Measurements from ENCODE around the gene U2AF2.

The U2AF2 gene

DNA sequence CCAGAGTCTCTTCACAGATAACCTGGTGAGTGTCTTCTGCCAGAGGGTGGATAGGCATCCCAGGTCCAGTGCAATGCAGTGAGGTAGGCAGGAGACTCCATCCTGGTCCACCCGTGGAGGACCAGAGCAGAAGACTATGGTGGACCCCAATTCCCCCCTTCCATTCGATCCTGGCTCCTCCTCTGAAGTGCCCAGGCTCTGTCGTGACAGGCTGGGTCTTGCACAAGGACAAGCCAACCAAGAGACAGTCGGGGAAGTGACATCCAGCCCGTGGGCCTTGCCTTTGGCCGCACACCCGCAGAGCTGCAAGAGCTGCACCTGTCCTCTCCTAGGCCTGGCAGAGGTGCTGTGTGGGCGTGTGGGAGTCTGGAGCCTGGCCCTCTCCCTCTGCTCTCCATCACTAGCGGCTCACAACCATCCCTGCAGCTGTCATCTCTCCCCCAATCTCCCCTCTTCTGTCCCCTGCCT is 33.6 kb upstream of the U2AF2 start:
- H3K4me3 ChIP-seq (replicated peaks in 1 of 2; ENCODE audit: low read depth in 2 of 2, low read length in 2 of 2), result no peak overlapping the region
- TF ChIP-seq, protein P1, sequence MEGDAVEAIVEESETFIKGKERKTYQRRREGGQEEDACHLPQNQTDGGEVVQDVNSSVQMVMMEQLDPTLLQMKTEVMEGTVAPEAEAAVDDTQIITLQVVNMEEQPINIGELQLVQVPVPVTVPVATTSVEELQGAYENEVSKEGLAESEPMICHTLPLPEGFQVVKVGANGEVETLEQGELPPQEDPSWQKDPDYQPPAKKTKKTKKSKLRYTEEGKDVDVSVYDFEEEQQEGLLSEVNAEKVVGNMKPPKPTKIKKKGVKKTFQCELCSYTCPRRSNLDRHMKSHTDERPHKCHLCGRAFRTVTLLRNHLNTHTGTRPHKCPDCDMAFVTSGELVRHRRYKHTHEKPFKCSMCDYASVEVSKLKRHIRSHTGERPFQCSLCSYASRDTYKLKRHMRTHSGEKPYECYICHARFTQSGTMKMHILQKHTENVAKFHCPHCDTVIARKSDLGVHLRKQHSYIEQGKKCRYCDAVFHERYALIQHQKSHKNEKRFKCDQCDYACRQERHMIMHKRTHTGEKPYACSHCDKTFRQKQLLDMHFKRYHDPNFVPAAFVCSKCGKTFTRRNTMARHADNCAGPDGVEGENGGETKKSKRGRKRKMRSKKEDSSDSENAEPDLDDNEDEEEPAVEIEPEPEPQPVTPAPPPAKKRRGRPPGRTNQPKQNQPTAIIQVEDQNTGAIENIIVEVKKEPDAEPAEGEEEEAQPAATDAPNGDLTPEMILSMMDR (IDR thresholded peaks at IDR 0.05; ENCODE audit: low read depth, low read length), result no peak
- no peak for DNase-seq (ENCODE audit: low read depth in 2 of 2)

DNA sequence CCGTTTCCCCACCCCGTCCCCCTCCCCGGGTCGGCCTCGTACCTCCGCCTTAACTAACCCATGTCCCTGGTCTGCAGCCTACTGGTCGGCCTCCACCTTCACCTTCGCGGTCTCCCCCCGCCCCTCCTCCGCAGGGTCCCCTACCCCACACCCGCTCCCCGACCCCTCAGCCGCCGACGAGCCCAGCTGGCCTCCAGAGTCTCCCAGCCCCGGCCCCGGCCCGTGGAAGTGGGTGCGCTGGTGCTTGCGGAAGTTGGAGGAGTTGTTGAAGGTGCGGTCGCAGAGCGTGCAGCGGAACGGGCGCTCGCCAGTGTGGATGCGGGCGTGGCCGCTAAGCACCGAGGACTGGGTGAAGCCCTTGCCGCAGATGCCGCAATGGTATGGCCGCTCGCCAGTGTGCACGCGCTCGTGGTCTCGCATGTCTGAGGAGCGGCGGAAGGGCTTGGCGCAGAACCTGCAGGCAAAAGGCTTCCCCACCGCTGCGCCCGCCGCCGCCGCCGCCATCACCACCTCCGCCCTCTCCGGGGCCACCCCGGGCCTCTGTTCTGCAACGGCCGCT is 33.1 kb upstream of the U2AF2 start:
- TF ChIP-seq, protein P1 (IDR thresholded peaks at IDR 0.05; ENCODE audit: low read depth, low read length), result no peak
- no peak for DNase-seq (ENCODE audit: low read depth in 2 of 2)
- no peak overlapping the region for H3K4me3 ChIP-seq (replicated peaks in 1 of 2; ENCODE audit: low read depth in 2 of 2, low read length in 2 of 2)

DNA sequence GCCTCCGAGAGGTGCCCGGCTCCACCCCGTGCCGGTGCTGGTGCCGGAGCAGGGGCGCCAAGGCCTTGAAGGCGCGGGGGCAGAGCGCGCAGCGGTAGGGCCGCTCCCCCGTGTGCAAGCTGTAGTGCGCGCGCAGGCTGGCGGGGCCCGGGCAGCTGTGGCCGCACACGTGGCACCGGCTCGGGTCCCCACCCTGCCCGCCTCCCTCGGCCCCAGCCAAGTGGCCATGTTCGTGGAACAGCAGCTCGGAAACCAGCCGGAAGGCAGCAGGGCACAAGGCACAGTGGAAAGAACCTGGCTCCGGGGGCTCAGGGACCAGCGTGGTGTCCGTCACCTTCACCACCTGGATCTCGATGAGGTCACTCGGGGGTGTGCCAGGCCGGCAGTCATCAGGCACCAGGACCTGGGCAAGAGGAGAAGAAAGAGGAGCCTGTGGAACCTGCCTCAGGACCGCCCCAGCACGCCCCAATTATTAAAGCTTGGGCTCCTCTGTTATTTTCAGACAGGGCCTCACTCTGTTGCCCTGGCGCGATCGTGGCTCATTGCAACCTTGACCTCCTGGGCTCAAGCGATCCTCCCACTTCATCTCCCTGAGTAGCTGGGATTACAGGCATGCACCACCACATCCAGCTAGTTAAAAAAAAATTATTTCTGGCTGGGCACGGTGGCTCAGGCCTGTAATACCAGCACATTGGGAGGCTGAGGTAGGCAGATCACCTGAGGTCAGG is 32.4 kb upstream of the U2AF2 start:
- H3K4me3 ChIP-seq (replicated peaks in 1 of 2; ENCODE audit: low read depth in 2 of 2, low read length in 2 of 2), result no peak overlapping the region
- no peak for DNase-seq (ENCODE audit: low read depth in 2 of 2)
- TF ChIP-seq, protein P1 (IDR thresholded peaks at IDR 0.05; ENCODE audit: low read depth, low read length), result no peak

DNA sequence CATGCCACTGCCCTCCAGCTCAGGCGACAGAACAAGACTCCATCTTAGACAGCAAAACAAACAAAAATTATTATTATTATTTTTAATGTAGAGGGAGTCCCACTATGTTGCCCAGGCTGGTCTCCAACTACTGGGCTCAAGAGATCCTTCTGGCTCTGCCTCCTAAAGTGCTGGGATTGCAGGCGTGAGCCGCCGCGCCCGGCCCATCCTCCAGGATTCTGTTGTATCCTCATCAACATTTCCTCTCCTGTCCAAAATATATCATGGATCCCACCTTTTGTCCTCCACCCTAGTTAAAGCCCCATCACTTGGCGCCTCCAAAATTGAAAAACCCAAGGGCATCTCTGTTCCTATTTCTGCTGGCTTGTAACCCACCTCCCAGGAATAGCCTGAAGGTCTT is 31.7 kb upstream of the U2AF2 start:
- TF ChIP-seq, protein P1 (IDR thresholded peaks at IDR 0.05; ENCODE audit: low read depth, low read length), result no peak
- no peak for DNase-seq (ENCODE audit: low read depth in 2 of 2)
- no peak overlapping the region for H3K4me3 ChIP-seq (replicated peaks in 1 of 2; ENCODE audit: low read depth in 2 of 2, low read length in 2 of 2)

DNA sequence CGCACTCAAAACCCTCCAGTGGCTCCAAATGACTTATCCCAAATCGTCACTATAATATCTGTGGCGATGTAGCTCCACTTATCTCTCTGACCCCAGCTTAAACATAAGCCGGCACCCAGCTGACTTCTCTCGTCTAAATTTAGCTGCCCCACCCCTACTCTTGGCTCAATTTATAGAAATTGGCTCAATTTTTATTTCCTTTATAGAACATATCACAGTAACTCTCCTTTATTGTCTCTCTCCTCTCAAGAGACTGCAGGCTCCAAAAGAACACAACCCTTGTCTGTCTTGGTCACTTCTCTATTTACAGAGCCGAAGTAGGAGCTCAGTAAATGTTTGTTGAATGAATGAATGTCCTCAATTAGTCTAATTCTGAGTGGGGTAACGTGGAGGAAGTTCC is 31.3 kb upstream of the U2AF2 start:
- TF ChIP-seq, protein P1 (IDR thresholded peaks at IDR 0.05; ENCODE audit: low read depth, low read length), result no peak
- no peak for DNase-seq (ENCODE audit: low read depth in 2 of 2)
- H3K4me3 ChIP-seq (replicated peaks in 1 of 2; ENCODE audit: low read depth in 2 of 2, low read length in 2 of 2), result peak overlapping the region in 1 of 2 donors; percentile 21

DNA sequence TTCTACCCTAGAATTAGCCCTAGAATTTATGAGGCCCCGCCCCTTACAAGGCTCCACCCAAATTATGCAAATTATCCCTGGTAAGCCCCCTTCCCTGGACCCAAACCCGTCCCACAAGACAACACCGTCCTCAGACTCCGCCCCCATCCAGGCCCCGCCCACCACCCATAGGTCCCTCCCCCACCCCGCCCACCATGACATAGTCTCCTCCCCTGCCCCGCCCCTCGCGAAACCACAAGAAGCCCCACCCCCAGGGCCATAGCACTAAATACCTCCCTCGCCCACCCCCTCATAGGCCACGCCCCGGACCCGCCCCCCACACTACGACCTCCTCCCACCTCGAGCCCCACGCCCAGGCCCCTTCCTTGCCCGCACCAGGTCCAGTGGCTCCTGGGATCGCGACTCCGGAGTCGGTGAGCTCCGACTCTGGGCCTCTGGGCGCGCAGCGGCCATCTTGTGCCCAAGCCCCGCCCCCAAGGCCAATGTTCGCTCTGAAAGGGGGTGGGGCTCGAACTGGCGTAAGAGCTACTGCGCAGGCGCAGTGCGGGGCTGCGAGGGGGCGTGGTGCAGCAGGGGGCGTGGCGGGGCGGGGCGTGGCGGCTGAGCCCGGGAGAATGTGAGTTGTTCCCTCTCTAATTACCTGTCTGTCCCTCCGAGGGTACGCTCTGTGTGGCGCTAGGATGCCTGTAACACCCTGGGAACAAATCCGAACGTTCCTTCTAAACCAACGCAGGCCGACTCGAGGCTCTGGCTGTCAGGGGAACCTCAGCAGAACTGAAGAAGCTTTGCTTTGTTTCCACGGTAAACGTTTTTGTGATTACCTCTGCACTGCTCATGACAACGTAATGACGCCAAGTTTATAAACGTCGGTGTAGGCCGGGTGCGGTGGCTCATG is 30.5 kb upstream of the U2AF2 start, which contains the start of gene ZNF784:
Gene ZNF784 (minus strand): TSS at position 458 of the 895 bp plus-strand sequence. CDS start 5 bp downstream, at position 453.
- TF ChIP-seq, protein P1 (IDR thresholded peaks at IDR 0.05; ENCODE audit: low read depth, low read length), result no peak
- peak; percentile 95 to 96 for DNase-seq (ENCODE audit: low read depth in 2 of 2)
- H3K4me3 ChIP-seq (replicated peaks in 1 of 2; ENCODE audit: low read depth in 2 of 2, low read length in 2 of 2), result peak within 1 kb of the TSS; percentile 64 to 74
